Gastrocnemius medialis (tissue), 4 donors: ENCODE results near the gene NMS. TPM values are rescaled to one million over a fixed set of nuclear protein-coding genes. Genes with fewer than 3 reads are reported as not detected.

Source experiments
- ATAC-seq, 2 donors: fragments of 150-250 bp; one replicate each; pipeline ENCODE4 v1.9.1; 2016
- DNase-seq, 2 donors: peaks; one replicate each; pipeline ENCODE4 v3.0.0-alpha.2; 2019
- H3K27ac ChIP-seq, 4 donors: fragments of 200-600 bp; sonication (generic); 1 replicate in 1 of 4; 2 replicates in 3 of 4; pipeline ENCODE4 v1.5.1; 2016 to 2018; ENCODE audit warnings: mild to moderate bottlenecking in 2 of 4, moderate library complexity in 1 of 4
- H3K27me3 ChIP-seq, 3 donors: fragments of 200-600 bp; sonication (generic) in 2 of 3; 1 replicate in 1 of 3; 2 replicates in 2 of 3; pipeline versions ENCODE4 v1.5.1 to v1.6.0; 2016 to 2019; ENCODE audit warnings: mild to moderate bottlenecking in 1 of 3, moderate library complexity in 1 of 3
- H3K36me3 ChIP-seq, 2 donors: fragments of 200-600 bp; sonication (generic) in 1 of 2; one replicate each; pipeline ENCODE4 v1.5.1; 2017 to 2018
- H3K4me1 ChIP-seq, 2 donors: fragments of 200-600 bp; sonication (generic) in 1 of 2; one replicate each; pipeline ENCODE4 v1.5.1; 2016 to 2017; ENCODE audit warnings: mild to moderate bottlenecking in 2 of 2
- H3K4me3 ChIP-seq, 4 donors: fragments of 200-600 bp; sonication (generic) in 3 of 4; 1 replicate in 1 of 4; 2 replicates in 3 of 4; pipeline ENCODE4 v1.5.1; 2016 to 2019; ENCODE audit warnings: mild to moderate bottlenecking in 2 of 4
- H3K9me3 ChIP-seq, 3 donors: fragments of 200-600 bp; sonication (generic) in 2 of 3; 1 replicate in 1 of 3; 2 replicates in 2 of 3; pipeline ENCODE4 v1.5.1; 2016 to 2019
- POLR2A ChIP-seq, 2 donors: fragments of 450-650 bp; IDR thresholded peaks; one replicate each; pipeline ENCODE4 v1.6.1; 2017; ENCODE audit warnings: antibody characterized with exemption in 2 of 2, mild to moderate bottlenecking in 2 of 2, moderate library complexity in 2 of 2
- in situ Hi-C, 4 donors: fragments of 200-750 bp; cut with MboI; loops; one replicate each; pipeline versions ENCODE4 v1.15.0 to v1.8.0; 2017; ENCODE audit warnings: low sequenced_read_pairs in 4 of 4
- intact Hi-C: fragments of 100-400 bp; cut with DNase I; formaldehyde crosslinking; loops from one replicate; pipeline ENCODE4 v1.15.1; 2023; ENCODE audit warnings: low total_unique reads
- total RNA-seq, 4 donors: library from RNA; depleted of rRNA; stranded (reverse); fragments of >200 nt; gene quantifications; one replicate each; pipeline versions ENCODE4 v1.1.0 to v1.2.3, GENCODE V29; 2016
- TF ChIP-seq, protein P1 (sequence below), 5 experiments: fragments of 450-650 bp in 3 of 5; fragments of 200-600 bp in 2 of 5; sonication (generic) in 2 of 5; IDR thresholded peaks in 4 of 5; conservative IDR thresholded peaks in 1 of 5; 1 replicate in 4 of 5; 2 replicates in 1 of 5; pipeline ENCODE4 v1.5.1; 2016 to 2019; ENCODE audit warnings: antibody characterized with exemption in 5 of 5, mild to moderate bottlenecking in 3 of 5, moderate library complexity in 3 of 5

Gene NMS
- total RNA-seq, 4 donors from 2014 or later, result not detected

DNA sequence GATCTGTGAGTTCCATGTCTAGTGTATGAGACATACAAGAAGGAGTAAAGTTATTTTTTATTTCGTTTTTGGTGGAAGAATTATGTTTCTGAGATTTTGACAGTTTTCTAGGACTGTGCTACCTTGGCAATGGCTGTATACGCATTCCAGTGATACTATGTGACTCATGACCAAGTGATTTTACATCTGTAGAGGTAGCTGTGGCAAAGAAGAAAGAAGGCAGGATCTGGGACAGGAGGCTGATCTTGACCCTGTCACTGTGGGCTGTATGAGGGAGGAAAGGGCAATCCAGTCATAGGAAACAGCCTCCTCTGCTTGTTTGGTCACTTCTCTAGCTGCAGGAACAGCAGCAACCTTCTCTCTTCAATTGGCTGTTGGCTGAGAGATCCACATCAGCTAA lies 48.5 kb downstream of the NMS start:
- in situ Hi-C loops, result no loop called here
- H3K4me3 ChIP-seq, result no peak overlapping the region
- no peaks in the 10 kb centered on the region for H3K9me3 ChIP-seq
- intact Hi-C loops, result no loop called here
- ATAC-seq (no peak), DNase-seq (no peak)
- no peaks in the 10 kb centered on the region for H3K4me1 ChIP-seq
- H3K27me3 ChIP-seq, result no peaks in the 10 kb centered on the region
- no peaks in the 10 kb centered on the region for H3K36me3 ChIP-seq
- no peak overlapping the region for H3K27ac ChIP-seq
- no peak for TF ChIP-seq POLR2A (IDR thresholded peaks at IDR 0.05)
- TF ChIP-seq, protein P1, sequence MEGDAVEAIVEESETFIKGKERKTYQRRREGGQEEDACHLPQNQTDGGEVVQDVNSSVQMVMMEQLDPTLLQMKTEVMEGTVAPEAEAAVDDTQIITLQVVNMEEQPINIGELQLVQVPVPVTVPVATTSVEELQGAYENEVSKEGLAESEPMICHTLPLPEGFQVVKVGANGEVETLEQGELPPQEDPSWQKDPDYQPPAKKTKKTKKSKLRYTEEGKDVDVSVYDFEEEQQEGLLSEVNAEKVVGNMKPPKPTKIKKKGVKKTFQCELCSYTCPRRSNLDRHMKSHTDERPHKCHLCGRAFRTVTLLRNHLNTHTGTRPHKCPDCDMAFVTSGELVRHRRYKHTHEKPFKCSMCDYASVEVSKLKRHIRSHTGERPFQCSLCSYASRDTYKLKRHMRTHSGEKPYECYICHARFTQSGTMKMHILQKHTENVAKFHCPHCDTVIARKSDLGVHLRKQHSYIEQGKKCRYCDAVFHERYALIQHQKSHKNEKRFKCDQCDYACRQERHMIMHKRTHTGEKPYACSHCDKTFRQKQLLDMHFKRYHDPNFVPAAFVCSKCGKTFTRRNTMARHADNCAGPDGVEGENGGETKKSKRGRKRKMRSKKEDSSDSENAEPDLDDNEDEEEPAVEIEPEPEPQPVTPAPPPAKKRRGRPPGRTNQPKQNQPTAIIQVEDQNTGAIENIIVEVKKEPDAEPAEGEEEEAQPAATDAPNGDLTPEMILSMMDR (IDR thresholded peaks at IDR 0.05 in 4 of 5, conservative IDR thresholded peaks at IDR 0.05 in 1 of 5), result no peak

GRCh38 chr2:100520224-100520623 lies 49.9 kb downstream of the NMS start:
- Histone ChIP-seq H3K27me3 (no peaks in the 10 kb centered on the region), H3K4me3 (no peak overlapping the region), H3K9me3 (no peaks in the 10 kb centered on the region), H3K27ac (no peak overlapping the region), H3K36me3 (no peaks in the 10 kb centered on the region), H3K4me1 (no peaks in the 10 kb centered on the region)
- TF ChIP-seq, protein P1 (IDR thresholded peaks at IDR 0.05 in 4 of 5, conservative IDR thresholded peaks at IDR 0.05 in 1 of 5), result no peak
- no peak for TF ChIP-seq POLR2A (IDR thresholded peaks at IDR 0.05)
- ATAC-seq, result no peak
- in situ Hi-C loops, result no loop called here
- intact Hi-C loops, result no loop called here
- DNase-seq, result no peak

- no peak for TF ChIP-seq POLR2A (IDR thresholded peaks at IDR 0.05)
- TF ChIP-seq, protein P1 (IDR thresholded peaks at IDR 0.05 in 4 of 5, conservative IDR thresholded peaks at IDR 0.05 in 1 of 5), result no peak
- no peaks in the 10 kb centered on the region for H3K27me3 ChIP-seq
- in situ Hi-C loops (no loop called here), intact Hi-C loops (no loop called here)
- no peak overlapping the region for H3K27ac ChIP-seq
- H3K9me3 ChIP-seq, result no peaks in the 10 kb centered on the region
- no peaks in the 10 kb centered on the region for H3K36me3 ChIP-seq
- H3K4me3 ChIP-seq, result no peak overlapping the region
- ATAC-seq (no peak), DNase-seq (no peak)
- no peaks in the 10 kb centered on the region for H3K4me1 ChIP-seq
These were observed 52.1 kb downstream of the NMS start for GRCh38 chr2:100522430-100522829.

DNA sequence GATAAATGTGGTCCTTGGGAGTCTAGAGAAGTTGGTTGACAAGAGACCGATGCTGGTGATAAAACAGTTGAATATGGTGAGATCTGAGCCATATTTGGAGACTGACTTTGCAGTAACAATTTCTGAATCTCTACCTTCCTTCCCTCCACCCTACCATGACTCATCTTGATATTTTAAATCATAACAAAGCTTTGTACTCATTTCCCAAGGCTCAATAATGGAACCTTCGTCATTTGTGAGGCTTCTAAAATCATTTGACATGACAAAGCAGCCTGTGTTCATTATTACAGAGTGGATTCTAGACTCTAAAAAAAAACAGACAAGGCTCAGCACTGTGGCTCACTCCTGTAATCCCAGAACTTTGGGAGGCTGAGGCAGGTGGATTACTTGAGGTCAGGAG lies 54.0 kb downstream of the NMS start:
- no peaks in the 10 kb centered on the region for H3K4me1 ChIP-seq
- H3K27me3 ChIP-seq, result no peaks in the 10 kb centered on the region

DNA sequence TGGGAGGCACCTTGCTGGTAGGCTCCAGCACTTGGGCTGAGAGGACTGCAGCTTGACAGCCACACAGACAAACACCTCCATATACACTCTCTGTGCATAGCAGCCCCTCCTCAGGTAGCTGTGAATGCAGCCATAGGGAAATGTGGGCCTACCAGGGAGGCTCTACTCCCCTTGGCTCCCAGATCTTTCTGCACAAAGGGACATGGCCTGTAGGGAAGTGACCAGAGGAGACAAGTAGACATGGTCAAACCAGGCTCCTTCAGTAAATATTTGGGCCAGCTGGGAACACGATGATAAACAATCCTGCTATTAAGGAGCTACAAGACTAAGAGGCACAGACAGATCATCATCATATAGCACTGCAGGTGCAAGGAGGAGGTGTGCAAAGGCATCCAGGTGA lies 56.6 kb downstream of the NMS start:
- Histone ChIP-seq H3K9me3 (no peaks in the 10 kb centered on the region), H3K27me3 (no peaks in the 10 kb centered on the region), H3K27ac (no peak overlapping the region), H3K36me3 (no peaks in the 10 kb centered on the region), H3K4me3 (no peak overlapping the region), H3K4me1 (no peaks in the 10 kb centered on the region)
- DNase-seq (no peak), ATAC-seq (no peak)
- intact Hi-C loops, result no loop called here
- TF ChIP-seq, protein P1 (IDR thresholded peaks at IDR 0.05 in 4 of 5, conservative IDR thresholded peaks at IDR 0.05 in 1 of 5), result no peak
- no peak for TF ChIP-seq POLR2A (IDR thresholded peaks at IDR 0.05)
- in situ Hi-C loops, result no loop called here

More for the DNA sequence above, 54.0 kb downstream of the NMS start:
- H3K36me3 ChIP-seq, result no peaks in the 10 kb centered on the region
- in situ Hi-C loops (no loop called here), intact Hi-C loops (no loop called here)
- no peaks in the 10 kb centered on the region for H3K9me3 ChIP-seq
- TF ChIP-seq POLR2A (IDR thresholded peaks at IDR 0.05), result no peak
- TF ChIP-seq, protein P1 (IDR thresholded peaks at IDR 0.05 in 4 of 5, conservative IDR thresholded peaks at IDR 0.05 in 1 of 5), result no peak
- no peak overlapping the region for H3K4me3 ChIP-seq
- no peak for DNase-seq
- no peak overlapping the region for H3K27ac ChIP-seq
- ATAC-seq, result no peak
